Measurements from ENCODE around the gene NEURL3.
"Not testable (repeated sequence)": the region's sequence is repeated elsewhere in the genome, so short reads cannot be mapped to it uniquely, and the experiment has no call there.

Gene NEURL3

GRCh38 chr2:96506016-96506906 is 1.1 kb upstream of the NEURL3 start:
- DNase-seq, result no peak

GRCh38 chr2:96503637-96504243 is 1.4 kb downstream of the NEURL3 start:
- DNase-seq, result no peak

- DNase-seq, result no peak
These were observed 2.1 kb downstream of the NEURL3 start for GRCh38 chr2:96502891-96503636.

- no peak for DNase-seq
These were observed 3.0 kb downstream of the NEURL3 start for GRCh38 chr2:96501886-96502810.

- DNase-seq, result no peak
These were observed 3.7 kb downstream of the NEURL3 start for GRCh38 chr2:96501471-96501874.

- DNase-seq, result no peak
These were observed 4.6 kb downstream of the NEURL3 start for GRCh38 chr2:96500385-96501066.

GRCh38 chr2:96499061-96499960 is 5.8 kb downstream of the NEURL3 start:
- DNase-seq, result no peak

GRCh38 chr2:96498611-96499010 is 6.5 kb downstream of the NEURL3 start:
- not testable (repeated sequence) for DNase-seq

GRCh38 chr2:96498021-96498431 is 7.1 kb downstream of the NEURL3 start:
- DNase-seq, result no peak

- no peak for DNase-seq
These were observed 9.1 kb downstream of the NEURL3 start for GRCh38 chr2:96495982-96496629.

GRCh38 chr2:96494188-96494587 is 11.0 kb downstream of the NEURL3 start:
- no peak for DNase-seq

- DNase-seq, result no peak
These were observed 12.1 kb downstream of the NEURL3 start for GRCh38 chr2:96493072-96493471.

- DNase-seq, result no peak
These were observed 13.2 kb downstream of the NEURL3 start for GRCh38 chr2:96491860-96492497.

- DNase-seq, result no peak
These were observed 15.5 kb downstream of the NEURL3 start for GRCh38 chr2:96489663-96490062.

- DNase-seq, result no peak
These were observed 15.9 kb downstream of the NEURL3 start for GRCh38 chr2:96489261-96489660.

GRCh38 chr2:96486696-96487095 is 18.5 kb downstream of the NEURL3 start:
- DNase-seq, result no peak

- DNase-seq, result no peak
These were observed 19.2 kb downstream of the NEURL3 start for GRCh38 chr2:96485751-96486651.

GRCh38 chr2:96485350-96485749 is 19.8 kb downstream of the NEURL3 start:
- DNase-seq, result no peak

- DNase-seq, result no peak
These were observed 21.1 kb downstream of the NEURL3 start for GRCh38 chr2:96484091-96484490.
